Peyer's patch (tissue), 4 donors: ENCODE measurements around the gene LCP2.

Source experiments
- CTCF ChIP-seq, 6 experiments: fragments of 450-650 bp in 4 of 6; fragments of 200-600 bp in 2 of 6; sonication (generic) in 1 of 6; IDR thresholded peaks; one replicate each; pipeline ENCODE4 v1.5.1; 2017 to 2019; ENCODE audit warnings: antibody characterized with exemption in 6 of 6, mild to moderate bottlenecking in 3 of 6, moderate library complexity in 1 of 6
- POLR2A ChIP-seq, 2 donors: fragments of 450-650 bp; IDR thresholded peaks; one replicate each; pipeline ENCODE4 v1.5.1; 2017; ENCODE audit warnings: antibody characterized with exemption in 2 of 2, mild to moderate bottlenecking in 2 of 2, moderate library complexity in 2 of 2

- TF ChIP-seq POLR2A (IDR thresholded peaks at IDR 0.05) (no peak), CTCF (IDR thresholded peaks at IDR 0.05) (no peak)
These were observed 45.5 kb downstream of the LCP2 start for GRCh38 chr5:170252109-170252508.
